ENCODE data around the gene BCAR3. TPM values are rescaled to one million over a fixed set of nuclear protein-coding genes. Genes with fewer than 3 reads are reported as not detected.

The BCAR3 gene
- total RNA-seq, 6 experiments from 2014 or later = 24.4 to 55.1 (median 26.2) TPM

DNA sequence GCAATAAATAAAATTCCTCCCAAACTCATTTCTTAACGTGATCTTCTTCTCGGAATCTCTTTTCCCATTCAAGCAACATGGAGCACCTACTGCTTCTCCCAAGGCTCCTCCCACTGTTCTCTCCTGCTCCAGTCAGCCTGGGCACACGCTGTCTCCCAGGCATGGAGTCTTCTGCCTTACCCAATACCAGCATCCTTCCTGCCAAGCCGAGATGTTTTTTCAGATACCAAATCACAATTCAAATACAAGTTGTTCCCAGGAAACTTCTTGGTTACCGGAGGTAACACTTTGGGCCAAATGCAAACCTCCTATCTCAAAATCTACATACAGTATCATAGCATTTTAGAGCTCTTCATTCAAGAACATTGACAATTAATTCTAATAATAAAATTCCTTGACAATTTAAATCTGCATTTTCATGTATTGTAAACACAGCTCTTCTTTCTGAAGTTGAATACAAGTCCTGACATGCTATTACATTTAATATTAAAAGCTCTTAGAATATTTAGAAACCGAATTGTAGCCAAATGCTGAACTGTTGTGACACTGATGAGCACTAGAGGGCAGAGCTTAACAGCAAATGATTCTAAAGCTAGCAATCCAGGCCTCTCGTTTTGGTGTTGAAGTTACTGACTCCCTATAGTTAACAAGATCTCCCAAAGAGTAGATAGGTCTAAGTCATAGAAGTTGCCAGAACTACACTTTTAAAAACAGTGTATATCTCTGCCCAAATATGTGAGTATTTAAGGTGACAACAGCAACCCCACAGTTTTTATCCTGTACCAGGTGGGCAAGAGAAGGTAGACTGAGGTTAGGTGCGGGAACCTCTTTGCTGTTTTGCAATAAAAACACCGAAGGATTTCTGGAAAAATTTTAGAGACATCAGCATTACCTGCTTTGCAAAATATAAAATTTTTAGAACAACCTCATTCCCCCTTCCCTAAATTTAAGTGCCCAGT is 52.3 kb downstream of the BCAR3 start:
- peak overlapping the region; percentile 67 for H3K27ac Mint-ChIP-seq
- DNase-seq = peak; percentile 71

DNA sequence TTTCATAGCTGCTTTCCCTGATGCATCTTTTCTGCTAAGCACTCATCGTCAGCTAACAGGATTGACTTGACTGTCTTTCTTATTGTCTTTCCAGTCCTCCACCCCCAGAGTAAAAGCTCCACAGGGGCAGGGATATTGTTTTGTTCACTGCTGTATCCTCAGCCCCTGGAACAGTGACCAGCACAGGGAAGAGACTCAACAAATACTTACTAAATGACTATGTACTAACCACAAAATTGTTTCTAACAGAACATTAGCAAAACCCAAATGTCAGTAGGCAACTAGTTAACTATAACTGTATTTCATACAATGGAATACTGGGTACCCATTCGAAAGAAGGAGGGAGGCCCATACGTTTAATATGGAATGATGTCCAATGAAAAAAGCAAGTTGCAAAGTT is 53.0 kb downstream of the BCAR3 start:
- TF ChIP-seq, protein P1, sequence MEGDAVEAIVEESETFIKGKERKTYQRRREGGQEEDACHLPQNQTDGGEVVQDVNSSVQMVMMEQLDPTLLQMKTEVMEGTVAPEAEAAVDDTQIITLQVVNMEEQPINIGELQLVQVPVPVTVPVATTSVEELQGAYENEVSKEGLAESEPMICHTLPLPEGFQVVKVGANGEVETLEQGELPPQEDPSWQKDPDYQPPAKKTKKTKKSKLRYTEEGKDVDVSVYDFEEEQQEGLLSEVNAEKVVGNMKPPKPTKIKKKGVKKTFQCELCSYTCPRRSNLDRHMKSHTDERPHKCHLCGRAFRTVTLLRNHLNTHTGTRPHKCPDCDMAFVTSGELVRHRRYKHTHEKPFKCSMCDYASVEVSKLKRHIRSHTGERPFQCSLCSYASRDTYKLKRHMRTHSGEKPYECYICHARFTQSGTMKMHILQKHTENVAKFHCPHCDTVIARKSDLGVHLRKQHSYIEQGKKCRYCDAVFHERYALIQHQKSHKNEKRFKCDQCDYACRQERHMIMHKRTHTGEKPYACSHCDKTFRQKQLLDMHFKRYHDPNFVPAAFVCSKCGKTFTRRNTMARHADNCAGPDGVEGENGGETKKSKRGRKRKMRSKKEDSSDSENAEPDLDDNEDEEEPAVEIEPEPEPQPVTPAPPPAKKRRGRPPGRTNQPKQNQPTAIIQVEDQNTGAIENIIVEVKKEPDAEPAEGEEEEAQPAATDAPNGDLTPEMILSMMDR (IDR thresholded peaks at IDR 0.05) = no peak
- Mint-ChIP-seq H3K36me3 (ENCODE audit: low read depth) (peaks cover 29% of the 10 kb centered on the region), H3K27me3 (ENCODE audit: insufficient read depth) (no peaks in the 10 kb centered on the region; the same call in 1 of the 2 replicates), H3K4me1 (ENCODE audit: low read depth) (peaks cover 83% of the 10 kb centered on the region), H3K27ac (peak overlapping the region; percentile 82), H3K4me3 (peak overlapping the region; percentile 68), H3K9me3 (no peaks in the 10 kb centered on the region)
- no peak for DNase-seq

More for the DNA sequence above, 52.3 kb downstream of the BCAR3 start:
- peak overlapping the region; percentile 42 for H3K4me3 Mint-ChIP-seq
- TF ChIP-seq, protein P1 (IDR thresholded peaks at IDR 0.05) = peak; percentile 92
- H3K27me3 Mint-ChIP-seq (ENCODE audit: insufficient read depth) = no peaks in the 10 kb centered on the region; the same call in 1 of the 2 replicates
- peaks cover 35% of the 10 kb centered on the region for H3K36me3 Mint-ChIP-seq (ENCODE audit: low read depth)
- no peaks in the 10 kb centered on the region for H3K9me3 Mint-ChIP-seq
- H3K4me1 Mint-ChIP-seq (ENCODE audit: low read depth) = peaks cover 76% of the 10 kb centered on the region

DNA sequence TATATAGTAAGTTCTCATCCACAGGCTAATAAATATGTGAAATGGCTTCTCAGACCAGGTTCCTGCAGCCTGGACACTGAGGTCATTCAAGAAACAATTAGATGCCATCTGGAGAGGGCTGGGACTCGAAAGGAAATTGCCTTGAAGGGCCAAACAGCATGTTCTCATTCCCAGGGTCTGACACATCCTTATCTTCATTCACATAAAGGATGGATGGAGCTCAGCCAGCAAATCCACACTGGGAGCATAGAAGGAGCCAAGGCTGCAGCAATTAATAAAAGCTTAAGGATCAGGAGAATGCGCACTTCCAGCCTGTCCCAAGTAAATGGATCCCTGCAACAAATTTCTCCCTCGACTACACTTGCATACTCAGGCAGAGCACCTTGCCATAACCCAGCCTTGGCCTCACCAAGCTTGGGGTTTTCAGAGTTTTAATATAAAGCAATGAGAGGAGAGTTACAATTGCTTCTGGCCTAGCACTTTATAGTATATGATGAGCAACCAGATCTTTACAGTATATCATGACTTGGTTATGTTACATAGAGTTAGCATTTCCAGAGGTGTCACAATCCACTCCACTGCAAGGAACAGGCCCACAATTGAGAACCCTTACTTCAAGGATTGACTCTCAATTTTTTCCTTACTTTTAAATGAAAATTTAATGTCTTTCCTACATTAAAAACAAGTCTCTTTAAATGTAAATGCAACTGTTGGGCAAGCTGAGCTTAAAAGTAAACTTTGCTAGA is 55.9 kb downstream of the BCAR3 start:
- H3K4me3 Mint-ChIP-seq = peak overlapping the region; percentile 69
- peaks cover 12% of the 10 kb centered on the region for H3K9me3 Mint-ChIP-seq
- peaks cover 35% of the 10 kb centered on the region for H3K36me3 Mint-ChIP-seq (ENCODE audit: low read depth)
- H3K27me3 Mint-ChIP-seq (ENCODE audit: insufficient read depth) = peaks cover 4% of the 10 kb centered on the region
- H3K4me1 Mint-ChIP-seq (ENCODE audit: low read depth) = peaks cover 100% of the 10 kb centered on the region
- peak overlapping the region; percentile 89 for H3K27ac Mint-ChIP-seq
- TF ChIP-seq, protein P1 (IDR thresholded peaks at IDR 0.05) = no peak
- peak; percentile 86 for DNase-seq

DNA sequence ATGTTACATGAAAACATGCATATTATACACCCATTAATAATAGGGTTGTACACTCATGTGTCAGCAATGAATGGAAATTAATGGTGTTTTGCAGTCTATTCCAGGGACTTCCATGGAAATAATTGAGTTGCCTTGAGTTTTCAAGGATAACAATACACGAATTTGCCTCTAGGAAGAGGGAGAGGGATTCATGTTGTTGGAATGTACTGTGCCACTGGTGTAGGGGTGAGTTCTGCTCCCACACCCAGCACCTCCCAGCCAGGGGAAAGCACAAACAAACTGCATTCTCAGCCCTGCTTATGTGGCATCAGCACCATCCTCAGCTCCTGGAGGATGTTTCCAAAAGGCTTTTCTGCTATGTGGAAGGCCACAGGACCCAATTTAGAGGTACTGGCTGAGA is 57.8 kb downstream of the BCAR3 start:
- peak; percentile 91 for DNase-seq
- peak overlapping the region; percentile 89 for H3K27ac Mint-ChIP-seq
- H3K4me3 Mint-ChIP-seq = peak overlapping the region; percentile 47; the same call in 1 of the 2 replicates
- peaks cover 8% of the 10 kb centered on the region for H3K27me3 Mint-ChIP-seq (ENCODE audit: insufficient read depth)
- TF ChIP-seq, protein P1 (IDR thresholded peaks at IDR 0.05) = 0 out of 2 replicates have a peak, but pooled peaks have one; percentile 13
- peaks cover 40% of the 10 kb centered on the region for H3K36me3 Mint-ChIP-seq (ENCODE audit: low read depth)
- H3K9me3 Mint-ChIP-seq = peaks cover 12% of the 10 kb centered on the region
- peaks cover 99% of the 10 kb centered on the region for H3K4me1 Mint-ChIP-seq (ENCODE audit: low read depth)

DNA sequence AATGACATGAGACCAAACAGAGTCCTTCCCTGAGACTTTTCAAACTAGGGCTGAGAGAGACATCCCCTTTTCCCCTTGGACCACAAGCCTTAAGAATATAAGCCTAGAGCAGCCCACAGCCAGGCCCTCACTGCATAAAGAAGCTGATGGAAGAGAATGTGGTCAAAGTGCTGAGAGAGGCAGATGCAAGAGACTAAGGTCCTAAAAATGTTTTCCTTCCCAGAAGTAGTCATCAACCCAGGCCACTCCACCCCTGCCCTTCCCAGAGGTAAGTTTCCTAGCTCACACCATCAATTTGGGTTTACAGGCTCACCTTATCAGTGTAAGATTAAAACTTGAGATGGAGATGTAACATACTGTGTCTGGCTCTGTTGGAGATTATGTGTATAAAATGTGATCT is 58.2 kb downstream of the BCAR3 start:
- Mint-ChIP-seq H3K4me1 (ENCODE audit: low read depth) (peaks cover 99% of the 10 kb centered on the region), H3K27ac (peak overlapping the region; percentile 89), H3K4me3 (peak overlapping the region; percentile 60), H3K27me3 (ENCODE audit: insufficient read depth) (peaks cover 8% of the 10 kb centered on the region), H3K36me3 (ENCODE audit: low read depth) (peaks cover 38% of the 10 kb centered on the region), H3K9me3 (peaks cover 12% of the 10 kb centered on the region)
- TF ChIP-seq, protein P1 (IDR thresholded peaks at IDR 0.05) = no peak
- peak; percentile 37 for DNase-seq

Measured in HFFc6 (cell line).